HG03521 (cell line): ENCODE results near the gene SORD.
"Not testable (repeated sequence)": the region's sequence is repeated elsewhere in the genome, so short reads cannot be mapped to it uniquely, and the experiment has no call there.

Source experiments
- ATAC-seq: cut with Tn5 transposase; IDR thresholded peaks from one replicate; pipeline ENCODE4 v1.9.1; 2021; ENCODE audit warnings: mild to moderate bottlenecking, moderate library complexity; ENCODE audit not compliant: unreplicated experiment

The SORD gene

GRCh38 chr15:45023659-45024225 lies 747 bp downstream of the SORD start:
- ATAC-seq = no peak

GRCh38 chr15:45024649-45025048 lies 1.7 kb downstream of the SORD start:
- not testable (repeated sequence) for ATAC-seq

GRCh38 chr15:45025627-45026026 lies 2.6 kb downstream of the SORD start:
- not testable (repeated sequence) for ATAC-seq

GRCh38 chr15:45026651-45027190 lies 3.7 kb downstream of the SORD start:
- ATAC-seq = no peak

- no peak for ATAC-seq
Measured at GRCh38 chr15:45027220-45027619, 4.2 kb downstream of the SORD start.

GRCh38 chr15:45030743-45031142 lies 7.7 kb downstream of the SORD start:
- ATAC-seq = no peak

- ATAC-seq = not testable (repeated sequence)
Measured at GRCh38 chr15:45031522-45032028, 8.6 kb downstream of the SORD start.

GRCh38 chr15:45032501-45032900 lies 9.5 kb downstream of the SORD start:
- not testable (repeated sequence) for ATAC-seq

- not testable (repeated sequence) for ATAC-seq
Measured at GRCh38 chr15:45034087-45034486, 11.1 kb downstream of the SORD start.

- ATAC-seq = not testable (repeated sequence)
Measured at GRCh38 chr15:45034600-45035375, 11.8 kb downstream of the SORD start.

GRCh38 chr15:45036812-45037781 lies 14.1 kb downstream of the SORD start:
- ATAC-seq = peak; percentile 75

GRCh38 chr15:45037936-45038335 lies 14.9 kb downstream of the SORD start:
- no peak for ATAC-seq

GRCh38 chr15:45040396-45040795 lies 17.4 kb downstream of the SORD start:
- not testable (repeated sequence) for ATAC-seq

GRCh38 chr15:45041538-45041937 lies 18.5 kb downstream of the SORD start:
- ATAC-seq = not testable (repeated sequence)

GRCh38 chr15:45042859-45043258 lies 19.9 kb downstream of the SORD start:
- not testable (repeated sequence) for ATAC-seq

- ATAC-seq = not testable (repeated sequence)
Measured at GRCh38 chr15:45044270-45044669, 21.3 kb downstream of the SORD start.

GRCh38 chr15:45048449-45048793 lies 25.4 kb downstream of the SORD start:
- ATAC-seq = not testable (repeated sequence)

GRCh38 chr15:45048794-45049631 lies 26.0 kb downstream of the SORD start:
- ATAC-seq = no peak

GRCh38 chr15:45050587-45050986 lies 27.6 kb downstream of the SORD start:
- no peak for ATAC-seq

- ATAC-seq = not testable (repeated sequence)
Measured at GRCh38 chr15:45052676-45053075, 29.7 kb downstream of the SORD start.
